IPS DF 6.9 (cell line): ENCODE data around the gene CXCL12.

ENCODE experiments used
- DNase-seq: peaks from one replicate; pipeline ENCODE4 v3.0.0-alpha.2; 2013; ENCODE audit warnings: low read depth, low spot score
- H3K27ac ChIP-seq: one replicate; pipeline ENCODE4 v1.5.1; 2013; ENCODE audit warnings: low read length, control low read depth
- H3K27me3 ChIP-seq: 2 replicates; pipeline ENCODE4 v1.6.1; 2013; ENCODE audit warnings: mild to moderate bottlenecking, low read length; ENCODE audit not compliant: control insufficient read depth, insufficient read depth
- H3K36me3 ChIP-seq: 2 replicates; pipeline ENCODE4 v1.6.1; 2013; ENCODE audit warnings: low read length; ENCODE audit not compliant: control insufficient read depth, insufficient read depth
- H3K4me1 ChIP-seq: 2 replicates; pipeline ENCODE4 v1.6.1; 2013; ENCODE audit warnings: low read length; ENCODE audit not compliant: control insufficient read depth, insufficient read depth
- H3K4me3 ChIP-seq: 2 replicates; pipeline ENCODE4 v1.5.1; 2013; ENCODE audit warnings: mild to moderate bottlenecking, low read length
- H3K9me3 ChIP-seq: 2 replicates; pipeline ENCODE4 v1.6.1; 2013; ENCODE audit warnings: low read length, inconsistent platforms; ENCODE audit not compliant: control insufficient read depth, insufficient read depth
- WGBS: extraction: QIAGEN DNeasy Blood & Tissue Kit; methylation state at CpG from one replicate; pipeline ENCODE4 v1.1.7; 2013; ENCODE audit warnings: mixed read lengths, missing lambda C conversion rate; ENCODE audit not compliant: insufficient read length, insufficient coverage; 5-methylcytosine and 5-hydroxymethylcytosine counted together

The CXCL12 gene

GRCh38 chr10:44384601-44385025 lies 284 bp downstream of the CXCL12 start:
- no CpG with 5 or more reads among the region's 48 CpGs for WGBS
- Histone ChIP-seq H3K4me3 (peak overlapping the region; percentile 75), H3K27ac (no peak overlapping the region), H3K9me3 (no peaks in the 10 kb centered on the region), H3K4me1 (peaks cover 11% of the 10 kb centered on the region; the same call in 1 of the 2 replicates), H3K27me3 (peaks cover 6% of the 10 kb centered on the region; the same call in 1 of the 2 replicates), H3K36me3 (no peaks in the 10 kb centered on the region)
- DNase-seq, result no peak

- H3K9me3 ChIP-seq, result no peaks in the 10 kb centered on the region
- H3K36me3 ChIP-seq, result no peaks in the 10 kb centered on the region
- WGBS, result no CpG with 5 or more reads among the region's 63 CpGs
- H3K4me3 ChIP-seq, result peak overlapping the region; percentile 75
- peaks cover 6% of the 10 kb centered on the region; the same call in 1 of the 2 replicates for H3K27me3 ChIP-seq
- no peak overlapping the region for H3K27ac ChIP-seq
- DNase-seq, result no peak
- H3K4me1 ChIP-seq, result peaks cover 11% of the 10 kb centered on the region; the same call in 1 of the 2 replicates
Measured at GRCh38 chr10:44383749-44384600, 922 bp downstream of the CXCL12 start.

GRCh38 chr10:44382981-44383748 lies 1.7 kb downstream of the CXCL12 start:
- H3K27ac ChIP-seq, result no peak overlapping the region
- DNase-seq, result no peak
- no CpG with 5 or more reads among the region's 15 CpGs for WGBS
- H3K4me3 ChIP-seq, result peak overlapping the region; percentile 75; the same call in 1 of the 2 replicates
- peaks cover 11% of the 10 kb centered on the region; the same call in 1 of the 2 replicates for H3K4me1 ChIP-seq
- no peaks in the 10 kb centered on the region for H3K9me3 ChIP-seq
- H3K27me3 ChIP-seq, result peaks cover 6% of the 10 kb centered on the region; the same call in 1 of the 2 replicates
- 0 out of 2 replicates have a peak, but pooled peaks cover 4% of the 10 kb centered on the region for H3K36me3 ChIP-seq

- H3K9me3 ChIP-seq, result no peaks in the 10 kb centered on the region
- peak overlapping the region; percentile 5; the same call in 1 of the 2 replicates for H3K4me3 ChIP-seq
- H3K4me1 ChIP-seq, result peaks cover 11% of the 10 kb centered on the region; the same call in 1 of the 2 replicates
- H3K36me3 ChIP-seq, result 0 out of 2 replicates have a peak, but pooled peaks cover 10% of the 10 kb centered on the region
- WGBS, result no CpG with 5 or more reads among the region's 10 CpGs
- no peak overlapping the region for H3K27ac ChIP-seq
- peaks cover 6% of the 10 kb centered on the region; the same call in 1 of the 2 replicates for H3K27me3 ChIP-seq
- no peak for DNase-seq
Measured at GRCh38 chr10:44382131-44382858, 2.6 kb downstream of the CXCL12 start.

GRCh38 chr10:44380829-44381600 lies 3.9 kb downstream of the CXCL12 start:
- no peak overlapping the region for H3K27ac ChIP-seq
- H3K27me3 ChIP-seq, result peaks cover 6% of the 10 kb centered on the region; the same call in 1 of the 2 replicates
- no CpG with 5 or more reads among the region's 8 CpGs for WGBS
- H3K36me3 ChIP-seq, result 0 out of 2 replicates have a peak, but pooled peaks cover 10% of the 10 kb centered on the region
- no peak overlapping the region for H3K4me3 ChIP-seq
- no peak for DNase-seq
- no peaks in the 10 kb centered on the region for H3K9me3 ChIP-seq
- H3K4me1 ChIP-seq, result peaks cover 11% of the 10 kb centered on the region; the same call in 1 of the 2 replicates

- no CpG with 5 or more reads among the region's 4 CpGs for WGBS
- 0 out of 2 replicates have a peak, but pooled peaks cover 10% of the 10 kb centered on the region for H3K36me3 ChIP-seq
Measured at GRCh38 chr10:44379907-44380306, 5.0 kb downstream of the CXCL12 start.

GRCh38 chr10:44378626-44379025 lies 6.3 kb downstream of the CXCL12 start:
- no CpG with 5 or more reads among the region's 14 CpGs for WGBS
- 0 out of 2 replicates have a peak, but pooled peaks cover 10% of the 10 kb centered on the region for H3K36me3 ChIP-seq
- no peak overlapping the region for H3K27ac ChIP-seq
- H3K4me1 ChIP-seq, result peaks cover 9% of the 10 kb centered on the region; the same call in 1 of the 2 replicates
- no peaks in the 10 kb centered on the region for H3K27me3 ChIP-seq
- no peak for DNase-seq
- H3K9me3 ChIP-seq, result no peaks in the 10 kb centered on the region
- no peak overlapping the region for H3K4me3 ChIP-seq

More at GRCh38 chr10:44379907-44380306, 5.0 kb downstream of the CXCL12 start:
- Histone ChIP-seq H3K27me3 (no peaks in the 10 kb centered on the region; the same call in 1 of the 2 replicates), H3K4me1 (peaks cover 11% of the 10 kb centered on the region; the same call in 1 of the 2 replicates), H3K9me3 (no peaks in the 10 kb centered on the region), H3K4me3 (no peak overlapping the region), H3K27ac (no peak overlapping the region)
- no peak for DNase-seq

- Histone ChIP-seq H3K36me3 (peaks cover 10% of the 10 kb centered on the region; the same call in 1 of the 2 replicates), H3K4me3 (no peak overlapping the region), H3K9me3 (no peaks in the 10 kb centered on the region), H3K4me1 (peaks cover 6% of the 10 kb centered on the region; the same call in 1 of the 2 replicates), H3K27ac (no peak overlapping the region), H3K27me3 (no peaks in the 10 kb centered on the region)
- no peak for DNase-seq
- WGBS, result no CpG with 5 or more reads among the region's 16 CpGs
Measured at GRCh38 chr10:44377651-44378310, 7.1 kb downstream of the CXCL12 start.
